Stimulated activated CD8-positive, alpha-beta memory T cell treated with anti-CD3 and anti-CD28 coated beads, Interleukin-2, amount 100 ng/mL, for 1 hour (primary cell): ENCODE data around the gene GATA5.

Source experiments
- DNase-seq, 2 donors: peaks; one replicate each; pipeline ENCODE4 v3.0.0-alpha.2; 2020; ENCODE audit warnings: low read depth in 2 of 2

GATA5 gene

GRCh38 chr20:62487561-62488354, 12.0 kb upstream of the GATA5 start:
- no peak for DNase-seq

GRCh38 chr20:62487118-62487517, 11.3 kb upstream of the GATA5 start:
- DNase-seq: no peak

- DNase-seq: no peak
Observed at GRCh38 chr20:62486484-62486883, 10.7 kb upstream of the GATA5 start.

- DNase-seq: no peak
Observed at GRCh38 chr20:62485701-62486089, 9.9 kb upstream of the GATA5 start.

GRCh38 chr20:62485062-62485700, 9.4 kb upstream of the GATA5 start:
- DNase-seq: no peak

GRCh38 chr20:62484478-62484877, 8.7 kb upstream of the GATA5 start:
- DNase-seq: no peak

- DNase-seq: no peak
Observed at GRCh38 chr20:62483613-62484458, 8.0 kb upstream of the GATA5 start.

- no peak for DNase-seq
Observed at GRCh38 chr20:62482974-62483373, 7.2 kb upstream of the GATA5 start.

GRCh38 chr20:62482146-62482809, 6.5 kb upstream of the GATA5 start:
- no peak for DNase-seq

GRCh38 chr20:62481425-62482145, 5.8 kb upstream of the GATA5 start:
- no peak for DNase-seq

GRCh38 chr20:62480318-62480717, 4.5 kb upstream of the GATA5 start:
- DNase-seq: no peak

- no peak for DNase-seq
Observed at GRCh38 chr20:62479656-62480055, 3.9 kb upstream of the GATA5 start.

- DNase-seq: no peak
Observed at GRCh38 chr20:62479156-62479555, 3.4 kb upstream of the GATA5 start.

GRCh38 chr20:62477669-62478455, 2.1 kb upstream of the GATA5 start:
- DNase-seq: no peak

- no peak for DNase-seq
Observed at GRCh38 chr20:62476056-62476838, 452 bp upstream of the GATA5 start.

- no peak for DNase-seq
Observed at GRCh38 chr20:62475027-62475771, 596 bp downstream of the GATA5 start.

- DNase-seq: no peak
Observed at GRCh38 chr20:62474604-62475026, 1.2 kb downstream of the GATA5 start.

- DNase-seq: no peak
Observed at GRCh38 chr20:62473717-62474603, 1.8 kb downstream of the GATA5 start.
